Measurements from ENCODE around the gene CFAP299. TPM values are rescaled to one million over a fixed set of nuclear protein-coding genes. Genes with fewer than 3 reads are reported as not detected.

Gene CFAP299
- total and polyA plus RNA-seq, 3 experiments from 2014 or later: not detected

DNA sequence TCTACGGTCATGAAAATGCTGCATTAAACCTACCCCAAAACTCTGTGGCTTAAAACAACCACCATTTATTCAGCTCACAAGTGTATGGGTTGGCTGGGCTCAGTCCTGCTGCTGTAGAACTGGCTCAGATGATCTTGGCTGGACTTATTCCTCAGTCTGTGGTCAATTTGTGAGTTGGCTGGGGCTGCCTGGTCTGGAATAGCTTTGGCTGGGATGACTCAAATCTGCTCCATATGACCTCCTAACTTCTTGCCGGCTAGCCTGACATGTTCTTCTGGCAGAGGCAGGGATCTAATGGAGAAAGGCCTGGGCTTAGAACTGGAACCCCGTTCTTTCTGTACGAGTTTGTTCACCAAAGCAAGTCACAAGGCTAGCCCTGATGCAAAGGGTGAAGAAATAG lies 71.7 kb downstream of the CFAP299 start:
- Mint-ChIP-seq H3K36me3 (peaks cover 0 to 3% (median 0%) of the 10 kb centered on the region in 3 donors), H3K27me3 (no peaks in the 10 kb centered on the region), H3K9me3 (no peaks in the 10 kb centered on the region), H3K4me3 (no peak overlapping the region), H3K27ac (no peak overlapping the region), H3K4me1 (no peaks in the 10 kb centered on the region)
- ChIA-PET POLR2A (no interaction called here), CTCF (no interaction called here)
- no peaks in the 10 kb centered on the region for H3K36me3 ChIP-seq (ENCODE audit: insufficient read depth, low read length)
- H3K27me3 ChIP-seq (ENCODE audit: insufficient read depth, low read length, poor library complexity, severe bottlenecking): no peaks in the 10 kb centered on the region
- H3K9me3 ChIP-seq (ENCODE audit: low read length): no peaks in the 10 kb centered on the region
- no peaks in the 10 kb centered on the region for H3K4me1 ChIP-seq (ENCODE audit: insufficient read depth, low read length)
- no peak overlapping the region for H3K4me3 ChIP-seq (ENCODE audit: low read length)
- no peak for DNase-seq
- no peak overlapping the region for H3K27ac ChIP-seq (ENCODE audit: low read depth, low read length)

GRCh38 chr4:80409809-80410208 lies 74.3 kb downstream of the CFAP299 start:
- CTCF ChIA-PET: no interaction called here
- Histone ChIP-seq H3K36me3 (ENCODE audit: insufficient read depth, low read length) (no peaks in the 10 kb centered on the region), H3K27ac (ENCODE audit: low read depth, low read length) (no peak overlapping the region), H3K4me1 (ENCODE audit: insufficient read depth, low read length) (no peaks in the 10 kb centered on the region), H3K4me3 (ENCODE audit: low read length) (no peak overlapping the region), H3K9me3 (ENCODE audit: low read length) (no peaks in the 10 kb centered on the region), H3K27me3 (ENCODE audit: insufficient read depth, low read length, poor library complexity, severe bottlenecking) (no peaks in the 10 kb centered on the region)
- no peaks in the 10 kb centered on the region for H3K27me3 Mint-ChIP-seq
- H3K4me3 Mint-ChIP-seq: no peak overlapping the region
- H3K9me3 Mint-ChIP-seq: no peaks in the 10 kb centered on the region
- H3K4me1 Mint-ChIP-seq: no peaks in the 10 kb centered on the region
- no peaks in the 10 kb centered on the region for H3K36me3 Mint-ChIP-seq
- POLR2A ChIA-PET: no interaction called here
- no peak for DNase-seq
- H3K27ac Mint-ChIP-seq: no peak overlapping the region

DNA sequence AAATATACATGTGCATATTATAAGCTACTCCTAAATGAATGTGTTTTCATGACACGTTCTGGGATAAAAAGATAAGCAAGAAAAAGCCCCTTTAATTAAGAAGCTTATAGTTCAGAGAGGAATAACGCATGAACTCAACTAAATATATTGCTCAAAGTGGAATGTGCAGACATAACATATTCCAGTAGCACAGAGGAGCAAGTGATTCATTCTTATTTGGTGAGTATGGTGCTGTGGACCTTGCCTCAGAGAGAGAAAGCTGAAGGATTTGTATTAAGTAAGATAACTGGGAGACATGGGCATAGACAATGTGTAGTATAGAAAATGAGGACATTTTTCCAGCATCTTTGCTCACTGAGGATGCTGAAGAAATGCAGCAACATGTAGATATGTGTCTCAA lies 76.8 kb downstream of the CFAP299 start:
- H3K27ac Mint-ChIP-seq: no peak overlapping the region
- no peaks in the 10 kb centered on the region for H3K27me3 Mint-ChIP-seq
- Histone ChIP-seq H3K4me3 (ENCODE audit: low read length) (no peak overlapping the region), H3K36me3 (ENCODE audit: insufficient read depth, low read length) (no peaks in the 10 kb centered on the region), H3K27ac (ENCODE audit: low read depth, low read length) (no peak overlapping the region), H3K9me3 (ENCODE audit: low read length) (no peaks in the 10 kb centered on the region), H3K4me1 (ENCODE audit: insufficient read depth, low read length) (no peaks in the 10 kb centered on the region), H3K27me3 (ENCODE audit: insufficient read depth, low read length, poor library complexity, severe bottlenecking) (no peaks in the 10 kb centered on the region)
- ChIA-PET CTCF (no interaction called here), POLR2A (interaction anchor here (0.5 kb wide), 1 partner anchor 23 kb away, joined by 3 read pairs; no protein-coding TSS in a partner anchor)
- H3K9me3 Mint-ChIP-seq: no peaks in the 10 kb centered on the region
- no peak for DNase-seq
- H3K36me3 Mint-ChIP-seq: no peaks in the 10 kb centered on the region
- no peaks in the 10 kb centered on the region for H3K4me1 Mint-ChIP-seq
- H3K4me3 Mint-ChIP-seq: no peak overlapping the region

DNA sequence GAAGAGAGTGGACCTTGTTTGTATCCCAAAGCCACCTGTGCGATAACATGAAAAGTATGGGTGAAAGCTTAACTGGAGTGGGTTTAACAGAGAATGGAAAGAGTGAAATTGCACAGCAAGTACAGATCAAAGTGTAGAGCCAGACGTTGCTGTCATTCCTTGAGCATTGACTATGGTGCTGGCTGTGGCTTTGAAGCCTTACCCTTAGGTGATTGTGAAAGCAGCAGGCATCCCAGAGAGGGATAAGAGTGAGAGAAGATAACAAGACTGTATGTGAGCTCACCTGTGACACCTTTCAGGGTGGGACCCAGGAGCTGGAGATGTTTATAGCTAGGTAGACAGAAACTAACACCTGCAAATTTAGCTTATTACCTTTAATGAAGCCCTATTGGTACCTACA lies 77.6 kb downstream of the CFAP299 start:
- Histone ChIP-seq H3K27ac (ENCODE audit: low read depth, low read length) (no peak overlapping the region), H3K9me3 (ENCODE audit: low read length) (no peaks in the 10 kb centered on the region), H3K36me3 (ENCODE audit: insufficient read depth, low read length) (no peaks in the 10 kb centered on the region), H3K4me3 (ENCODE audit: low read length) (no peak overlapping the region), H3K27me3 (ENCODE audit: insufficient read depth, low read length, poor library complexity, severe bottlenecking) (no peaks in the 10 kb centered on the region), H3K4me1 (ENCODE audit: insufficient read depth, low read length) (no peaks in the 10 kb centered on the region)
- no peaks in the 10 kb centered on the region for H3K36me3 Mint-ChIP-seq
- no peaks in the 10 kb centered on the region for H3K27me3 Mint-ChIP-seq
- H3K27ac Mint-ChIP-seq: peak overlapping the region in 1 of 8 donors; percentile 25
- ChIA-PET POLR2A (no interaction called here), CTCF (no interaction called here)
- no peak overlapping the region for H3K4me3 Mint-ChIP-seq
- no peaks in the 10 kb centered on the region for H3K9me3 Mint-ChIP-seq
- no peaks in the 10 kb centered on the region for H3K4me1 Mint-ChIP-seq
- DNase-seq: no peak

- H3K9me3 Mint-ChIP-seq: no peaks in the 10 kb centered on the region
- H3K9me3 ChIP-seq (ENCODE audit: low read length): no peaks in the 10 kb centered on the region
- no peak overlapping the region for H3K4me3 ChIP-seq (ENCODE audit: low read length)
- H3K27me3 ChIP-seq (ENCODE audit: insufficient read depth, low read length, poor library complexity, severe bottlenecking): no peaks in the 10 kb centered on the region
- H3K36me3 ChIP-seq (ENCODE audit: insufficient read depth, low read length): no peaks in the 10 kb centered on the region
- H3K4me3 Mint-ChIP-seq: no peak overlapping the region
- H3K4me1 Mint-ChIP-seq: peaks cover 0 to 8% (median 0%) of the 10 kb centered on the region in 3 donors
- no peak overlapping the region for H3K27ac ChIP-seq (ENCODE audit: low read depth, low read length)
- ChIA-PET POLR2A (no interaction called here), CTCF (no interaction called here)
- no peak for DNase-seq
- H3K27ac Mint-ChIP-seq: no peak overlapping the region
- no peaks in the 10 kb centered on the region for H3K27me3 Mint-ChIP-seq
- H3K36me3 Mint-ChIP-seq: no peaks in the 10 kb centered on the region
- H3K4me1 ChIP-seq (ENCODE audit: insufficient read depth, low read length): no peaks in the 10 kb centered on the region
Observed at GRCh38 chr4:80417019-80417418, 81.5 kb downstream of the CFAP299 start.

GRCh38 chr4:80419946-80420345 lies 84.4 kb downstream of the CFAP299 start:
- CTCF ChIA-PET: no interaction called here

GRCh38 chr4:80420638-80421037 lies 85.1 kb downstream of the CFAP299 start:
- peaks cover 15% of the 10 kb centered on the region for H3K4me1 ChIP-seq (ENCODE audit: insufficient read depth, low read length)
- H3K27ac Mint-ChIP-seq: peak overlapping the region in 3 of 8 donors; percentile 1 to 52 (median 26)
- DNase-seq: no peak
- CTCF ChIA-PET: no interaction called here
- no peak overlapping the region for H3K4me3 ChIP-seq (ENCODE audit: low read length)
- H3K4me3 Mint-ChIP-seq: no peak overlapping the region
- H3K9me3 ChIP-seq (ENCODE audit: low read length): no peaks in the 10 kb centered on the region
- H3K36me3 ChIP-seq (ENCODE audit: insufficient read depth, low read length): no peaks in the 10 kb centered on the region
- POLR2A ChIA-PET: no interaction called here
- no peak overlapping the region for H3K27ac ChIP-seq (ENCODE audit: low read depth, low read length)
- no peaks in the 10 kb centered on the region for H3K27me3 ChIP-seq (ENCODE audit: insufficient read depth, low read length, poor library complexity, severe bottlenecking)
- no peaks in the 10 kb centered on the region for H3K27me3 Mint-ChIP-seq
- no peaks in the 10 kb centered on the region for H3K9me3 Mint-ChIP-seq
- peaks cover 21 to 38% (median 21%) of the 10 kb centered on the region in 3 donors for H3K4me1 Mint-ChIP-seq
- H3K36me3 Mint-ChIP-seq: peaks cover 0 to 8% (median 0%) of the 10 kb centered on the region in 3 donors

More at GRCh38 chr4:80419946-80420345, 84.4 kb downstream of the CFAP299 start:
- H3K27ac ChIP-seq (ENCODE audit: low read depth, low read length): no peak overlapping the region
- Mint-ChIP-seq H3K4me3 (no peak overlapping the region), H3K9me3 (no peaks in the 10 kb centered on the region), H3K27ac (peak overlapping the region in 1 of 8 donors; percentile 56), H3K4me1 (peaks cover 19 to 33% (median 21%) of the 10 kb centered on the region in 3 donors), H3K36me3 (peaks cover 0 to 8% (median 0%) of the 10 kb centered on the region in 3 donors), H3K27me3 (no peaks in the 10 kb centered on the region)
- peaks cover 15% of the 10 kb centered on the region for H3K4me1 ChIP-seq (ENCODE audit: insufficient read depth, low read length)
- H3K27me3 ChIP-seq (ENCODE audit: insufficient read depth, low read length, poor library complexity, severe bottlenecking): no peaks in the 10 kb centered on the region
- H3K4me3 ChIP-seq (ENCODE audit: low read length): no peak overlapping the region
- DNase-seq: no peak
- POLR2A ChIA-PET: no interaction called here
- H3K36me3 ChIP-seq (ENCODE audit: insufficient read depth, low read length): no peaks in the 10 kb centered on the region
- H3K9me3 ChIP-seq (ENCODE audit: low read length): no peaks in the 10 kb centered on the region

DNA sequence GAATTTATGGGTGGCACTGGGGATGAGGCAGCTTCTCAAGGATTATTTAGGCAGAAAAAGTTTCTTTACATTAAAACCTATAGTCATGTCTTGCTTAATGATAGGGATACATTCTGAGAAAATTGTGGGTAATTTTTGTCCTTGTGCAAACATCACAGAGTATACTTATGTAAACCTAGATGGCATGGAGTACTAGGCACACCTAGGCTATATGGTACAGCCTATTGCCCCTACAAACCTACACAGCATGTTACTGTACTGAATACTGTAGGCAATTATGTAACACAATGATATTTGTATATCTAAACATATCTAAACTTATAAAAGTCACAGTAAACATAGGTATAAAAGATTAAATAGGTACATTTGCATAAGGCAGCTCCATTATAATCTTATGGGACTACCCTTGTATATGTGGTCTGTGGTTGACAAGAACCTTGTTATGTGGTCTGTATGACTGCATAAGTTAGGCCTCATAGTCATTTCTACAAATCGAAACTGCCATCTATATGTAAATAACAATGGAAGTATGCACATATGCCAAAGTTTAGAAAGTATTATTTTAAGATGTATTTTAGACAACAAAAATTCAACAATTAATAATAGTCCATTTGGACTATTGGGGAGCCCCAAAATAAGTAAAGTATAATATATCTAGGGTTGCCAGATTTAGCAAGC lies 87.3 kb downstream of the CFAP299 start:
- Mint-ChIP-seq H3K27ac (peak overlapping the region in 1 of 8 donors; percentile 4), H3K4me3 (no peak overlapping the region), H3K36me3 (peaks cover 0 to 8% (median 0%) of the 10 kb centered on the region in 3 donors), H3K4me1 (peaks cover 24 to 50% (median 29%) of the 10 kb centered on the region in 3 donors), H3K9me3 (no peaks in the 10 kb centered on the region), H3K27me3 (no peaks in the 10 kb centered on the region)
- Histone ChIP-seq H3K36me3 (ENCODE audit: insufficient read depth, low read length) (no peaks in the 10 kb centered on the region), H3K27me3 (ENCODE audit: insufficient read depth, low read length, poor library complexity, severe bottlenecking) (no peaks in the 10 kb centered on the region), H3K27ac (ENCODE audit: low read depth, low read length) (no peak overlapping the region), H3K4me3 (ENCODE audit: low read length) (no peak overlapping the region), H3K9me3 (ENCODE audit: low read length) (no peaks in the 10 kb centered on the region), H3K4me1 (ENCODE audit: insufficient read depth, low read length) (peaks cover 15% of the 10 kb centered on the region)
- CTCF ChIA-PET: interaction anchor here (1.0 to 2.0 kb wide), 3 partner anchors 17 to 38 kb away, joined by 3 to 6 read pairs (median 4); no protein-coding TSS in a partner anchor
- DNase-seq: peak in 2 of 5 donors; percentile 45 to 66
- POLR2A ChIA-PET: no interaction called here

All from CD8-positive, alpha-beta memory T cell (primary cell).